NCI-H446 treated with DMSO at 0.1 percent for 48 hours (cell line): ENCODE measurements around the gene ATF3.

ENCODE experiments used
- DNase-seq: peaks from one replicate; lab custom pipeline; 2025; lab: John Stamatoyannopoulos, UW

ATF3 gene

DNA sequence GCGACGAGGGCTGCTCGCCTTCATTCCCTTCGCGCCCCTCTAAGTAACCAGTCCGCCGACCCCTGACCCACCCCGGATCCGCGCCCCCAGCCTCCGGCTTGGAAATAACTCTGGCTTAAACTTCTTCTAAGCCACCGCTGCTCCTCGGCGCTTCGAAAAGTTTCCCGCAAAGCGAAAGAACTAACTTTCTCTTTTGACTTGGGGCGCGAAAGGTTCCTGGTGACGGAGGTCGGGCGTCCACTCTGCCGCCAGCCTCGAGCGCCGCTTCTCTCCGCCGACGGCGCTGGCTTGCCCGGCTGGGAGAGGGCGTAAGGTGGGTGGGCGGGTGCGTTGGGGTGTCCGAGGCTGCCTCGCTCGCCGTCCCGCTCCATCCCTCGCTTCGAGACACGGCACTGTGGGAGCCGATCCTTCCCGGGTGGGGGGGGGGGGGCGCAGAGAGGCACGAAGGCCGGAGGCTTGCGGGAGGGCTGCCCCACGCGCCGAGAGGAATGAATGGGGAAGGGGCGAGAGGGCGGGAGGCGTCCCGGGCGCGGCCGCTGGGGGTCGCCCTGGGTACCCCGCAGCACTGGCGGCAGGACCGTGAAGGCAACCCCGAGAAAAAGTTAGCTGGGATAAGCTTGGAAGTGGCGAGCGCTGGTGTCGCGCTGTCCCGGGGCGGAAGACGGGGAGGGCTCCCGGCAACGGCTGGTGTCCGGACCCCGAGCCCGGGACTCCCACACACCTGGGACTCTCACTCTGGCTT, 569 bp downstream of the ATF3 start:
- no peak for DNase-seq

DNA sequence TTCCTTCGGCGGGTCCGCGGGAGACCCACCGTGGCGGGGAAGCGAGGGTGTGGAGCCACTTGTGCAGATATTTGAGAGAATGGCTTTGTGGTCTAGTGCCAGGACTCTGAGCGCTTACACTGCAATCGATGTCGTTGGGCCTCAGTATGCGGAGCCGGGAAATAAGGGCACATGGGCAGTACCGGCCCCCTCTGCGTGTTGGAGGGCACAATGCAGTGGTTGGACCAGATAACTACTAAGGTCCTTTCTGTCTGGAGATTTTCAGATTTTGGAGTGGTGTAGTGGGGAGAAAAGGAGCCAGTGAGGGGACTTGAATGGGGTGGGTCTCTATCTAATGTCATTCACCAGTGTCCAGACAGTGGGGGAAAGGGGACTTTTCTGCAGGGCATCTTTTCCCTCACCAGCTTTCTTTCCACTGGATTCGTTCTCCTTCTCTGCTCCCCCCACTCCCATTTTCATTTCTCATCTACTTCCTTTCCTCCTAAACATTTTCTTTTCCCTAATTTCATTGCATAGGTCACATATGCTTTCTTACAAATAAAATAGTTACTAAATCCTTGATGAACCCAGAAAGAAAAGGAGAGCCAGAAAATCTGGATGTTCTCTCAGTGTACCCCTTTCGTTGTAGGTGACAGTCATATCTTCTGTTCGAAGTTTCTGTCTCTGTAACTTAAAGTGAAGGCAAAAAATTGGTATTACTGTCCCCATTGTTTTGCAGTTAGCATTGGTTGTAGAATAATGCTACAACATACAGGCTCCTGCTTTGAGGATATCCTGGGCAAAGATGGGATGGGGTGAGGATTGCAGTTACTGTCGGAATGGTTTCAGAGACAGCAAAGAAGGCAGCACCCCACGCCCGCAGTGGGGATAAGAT, 1.4 kb downstream of the ATF3 start:
- DNase-seq, result no peak

DNA sequence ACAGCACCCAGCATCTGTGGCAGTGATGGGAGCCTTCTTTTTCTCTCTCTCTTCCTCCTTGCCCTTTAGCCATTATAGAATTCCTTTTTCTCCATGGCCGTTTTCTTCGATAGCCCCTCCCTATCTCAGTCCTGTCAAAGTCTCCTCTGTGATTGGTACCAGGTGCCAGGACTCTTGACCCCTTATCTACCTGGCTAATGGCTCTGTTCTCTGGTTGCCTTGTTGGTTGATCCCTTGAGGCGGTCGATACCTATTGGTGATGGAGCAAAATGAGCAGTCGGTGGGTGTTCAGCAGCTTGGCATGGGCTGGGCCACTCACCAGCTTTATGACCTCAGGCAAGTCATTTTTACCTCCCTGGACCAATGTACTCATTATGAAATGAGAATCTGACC, 2.0 kb downstream of the ATF3 start:
- DNase-seq, result no peak

DNA sequence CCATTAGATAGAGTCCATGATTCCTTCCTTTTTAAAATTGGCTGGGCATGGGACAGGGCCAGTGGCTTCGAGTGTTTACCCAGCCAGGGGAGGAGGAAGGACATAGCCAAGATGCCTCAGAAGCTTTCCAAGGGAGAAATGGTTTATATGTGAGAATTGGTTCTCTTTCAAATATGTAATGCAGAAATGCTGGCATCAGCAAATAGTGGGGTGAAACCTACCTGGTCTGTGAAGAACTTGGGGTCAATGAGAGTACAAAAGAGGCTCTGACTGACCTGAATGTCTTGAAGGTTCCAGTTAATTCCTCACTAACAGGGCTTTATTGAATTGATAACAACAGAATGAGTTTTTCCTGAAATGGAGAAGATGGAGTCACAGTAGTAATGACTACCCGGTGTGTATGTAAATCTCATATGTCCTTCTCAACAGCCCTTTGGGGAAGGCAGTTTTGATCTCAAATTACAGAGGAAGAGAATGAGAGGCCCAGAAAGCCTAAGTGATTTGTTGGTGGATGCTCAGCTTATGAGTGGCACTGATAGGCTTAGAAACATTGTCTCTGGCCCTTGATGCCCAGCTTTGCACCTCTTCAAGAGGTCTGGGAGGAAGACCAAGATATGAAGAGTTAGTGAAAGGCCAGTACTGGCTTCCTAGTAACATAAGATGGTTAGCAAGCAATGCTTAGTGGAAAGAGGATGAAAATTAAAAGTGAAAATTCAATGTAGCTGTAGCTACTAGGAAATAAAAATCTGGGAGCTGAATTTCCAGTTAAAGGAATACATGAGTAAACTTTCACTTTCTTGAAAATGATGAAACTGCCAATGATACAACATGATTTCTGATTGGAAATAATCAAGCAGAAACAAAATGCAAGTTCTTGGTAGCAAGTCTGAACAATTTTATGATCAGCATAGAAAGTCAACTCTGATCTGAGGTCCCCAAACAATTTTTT, 2.7 kb downstream of the ATF3 start:
- DNase-seq, result no peak

DNA sequence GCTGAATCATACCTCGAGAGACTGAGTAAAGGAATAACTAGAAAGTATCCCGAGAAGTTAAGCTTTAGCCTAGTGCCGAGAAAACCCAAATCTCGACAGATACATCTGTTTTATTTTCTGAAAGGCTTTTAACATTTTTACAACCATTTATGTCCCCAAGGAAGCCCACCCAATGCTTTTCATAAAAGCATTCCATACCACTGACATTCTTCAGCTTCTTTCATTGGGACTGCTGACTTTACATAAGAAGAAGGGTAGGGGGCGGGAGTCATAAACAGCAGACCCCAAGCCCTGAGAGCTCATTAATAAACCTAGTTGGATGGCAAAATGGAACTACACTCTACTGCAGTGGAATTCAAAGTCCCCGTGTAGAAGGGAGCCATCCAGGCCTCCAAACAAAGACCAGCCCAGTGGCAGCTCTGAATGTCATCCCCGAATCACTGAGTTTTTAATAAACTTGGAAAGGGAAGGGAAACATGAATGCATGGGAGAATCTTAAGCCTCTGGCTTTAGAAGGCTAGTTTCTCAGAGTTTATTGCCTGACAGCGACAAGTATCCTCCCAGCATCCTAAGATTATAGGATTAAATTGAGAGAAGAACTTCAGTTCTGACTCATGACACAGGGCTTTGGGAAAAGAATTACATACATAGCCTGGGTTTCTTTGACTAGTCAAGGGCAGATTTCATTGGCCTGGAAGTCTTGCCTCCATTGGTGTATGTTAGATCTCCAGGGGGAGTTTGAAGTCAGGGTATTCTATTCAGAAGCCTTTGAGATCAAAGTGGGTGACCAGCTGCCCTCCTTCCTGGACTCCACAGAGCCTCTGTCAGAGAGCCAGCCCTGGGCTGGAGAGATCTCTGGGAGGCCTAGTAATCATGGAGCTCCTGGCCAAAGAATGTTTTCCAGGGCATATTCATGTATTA, 3.7 kb downstream of the ATF3 start:
- no peak for DNase-seq

DNA sequence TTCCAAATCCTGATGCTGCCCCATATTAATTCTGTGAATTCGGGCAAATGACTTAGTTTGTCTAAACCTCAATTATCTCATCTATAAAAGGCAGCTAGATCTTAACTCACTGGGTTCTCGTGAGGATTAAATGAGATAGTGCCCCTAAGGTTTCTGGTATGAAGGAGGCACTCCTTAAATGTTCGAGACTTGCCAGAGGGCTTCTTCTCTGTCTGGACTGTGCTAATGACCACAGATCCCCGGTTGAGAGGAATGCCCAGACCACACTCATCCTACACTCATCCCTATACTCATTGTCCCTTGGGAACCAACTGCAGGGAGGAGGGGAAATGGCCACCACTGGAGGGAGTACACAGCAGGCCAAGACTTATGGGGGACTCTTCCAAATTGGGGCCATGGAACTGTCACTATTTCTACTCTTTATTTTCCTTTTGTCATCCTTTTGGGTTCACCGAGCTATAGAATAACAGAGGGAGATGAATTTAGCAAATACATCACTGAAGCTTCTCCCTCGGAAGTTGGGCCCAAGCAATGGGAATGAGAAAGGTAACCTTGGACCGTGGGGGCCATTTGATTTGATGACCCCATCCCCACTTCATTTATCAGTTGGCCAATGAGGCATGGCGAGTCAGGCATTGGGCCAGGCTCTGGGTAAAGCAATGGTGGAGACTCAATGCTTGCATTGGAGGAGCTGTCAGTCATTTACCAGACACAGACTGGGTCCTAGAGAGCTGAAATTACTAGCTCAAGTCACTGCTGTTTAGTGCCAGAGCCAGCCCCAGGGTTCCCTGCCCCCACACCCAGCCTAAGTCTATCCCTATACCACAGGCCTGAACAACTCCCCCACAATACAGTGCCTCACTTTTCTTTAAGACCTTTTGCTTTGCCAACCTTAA, 5.1 kb downstream of the ATF3 start:
- DNase-seq, result no peak

DNA sequence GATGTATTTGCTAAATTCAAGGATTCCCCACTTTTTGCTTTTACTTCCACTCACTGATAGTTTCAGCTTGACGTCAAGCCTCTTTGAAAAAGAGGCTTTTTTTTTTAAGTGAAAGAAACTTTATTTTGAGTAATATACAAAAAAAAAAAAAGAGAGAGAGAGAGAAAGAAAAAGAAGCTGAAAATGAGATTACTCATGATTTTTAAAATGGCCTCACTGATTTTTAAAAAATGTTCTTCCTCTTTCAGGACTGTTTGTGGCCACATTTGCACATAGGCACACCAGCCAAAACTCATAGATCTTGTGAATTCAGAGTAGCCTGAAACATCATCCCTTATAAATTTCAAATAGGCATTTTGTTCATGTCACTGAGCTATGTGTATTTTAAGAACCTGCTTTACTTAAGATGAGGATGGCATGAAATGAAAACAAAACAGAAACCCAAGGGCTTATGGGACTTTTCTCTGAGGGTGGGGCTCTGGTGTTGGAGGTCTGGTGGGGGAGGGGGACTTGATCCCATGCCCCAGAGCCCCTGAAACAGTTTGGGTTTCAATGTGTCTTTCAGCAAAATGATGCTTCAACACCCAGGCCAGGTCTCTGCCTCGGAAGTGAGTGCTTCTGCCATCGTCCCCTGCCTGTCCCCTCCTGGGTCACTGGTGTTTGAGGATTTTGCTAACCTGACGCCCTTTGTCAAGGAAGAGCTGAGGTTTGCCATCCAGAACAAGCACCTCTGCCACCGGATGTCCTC, 6.1 kb downstream of the ATF3 start:
- DNase-seq, result no peak

DNA sequence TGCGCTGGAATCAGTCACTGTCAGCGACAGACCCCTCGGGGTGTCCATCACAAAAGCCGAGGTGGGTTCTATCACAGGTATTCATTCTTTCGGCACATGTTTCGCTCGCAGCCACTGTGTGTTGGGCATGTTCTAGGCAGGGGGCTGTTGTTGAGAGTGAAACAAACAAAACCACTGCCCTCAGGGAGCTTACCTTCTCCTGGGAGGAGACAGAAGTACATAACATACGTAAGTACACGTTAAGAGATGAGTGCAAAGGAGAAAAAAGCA, 6.6 kb downstream of the ATF3 start:
- DNase-seq, result no peak

DNA sequence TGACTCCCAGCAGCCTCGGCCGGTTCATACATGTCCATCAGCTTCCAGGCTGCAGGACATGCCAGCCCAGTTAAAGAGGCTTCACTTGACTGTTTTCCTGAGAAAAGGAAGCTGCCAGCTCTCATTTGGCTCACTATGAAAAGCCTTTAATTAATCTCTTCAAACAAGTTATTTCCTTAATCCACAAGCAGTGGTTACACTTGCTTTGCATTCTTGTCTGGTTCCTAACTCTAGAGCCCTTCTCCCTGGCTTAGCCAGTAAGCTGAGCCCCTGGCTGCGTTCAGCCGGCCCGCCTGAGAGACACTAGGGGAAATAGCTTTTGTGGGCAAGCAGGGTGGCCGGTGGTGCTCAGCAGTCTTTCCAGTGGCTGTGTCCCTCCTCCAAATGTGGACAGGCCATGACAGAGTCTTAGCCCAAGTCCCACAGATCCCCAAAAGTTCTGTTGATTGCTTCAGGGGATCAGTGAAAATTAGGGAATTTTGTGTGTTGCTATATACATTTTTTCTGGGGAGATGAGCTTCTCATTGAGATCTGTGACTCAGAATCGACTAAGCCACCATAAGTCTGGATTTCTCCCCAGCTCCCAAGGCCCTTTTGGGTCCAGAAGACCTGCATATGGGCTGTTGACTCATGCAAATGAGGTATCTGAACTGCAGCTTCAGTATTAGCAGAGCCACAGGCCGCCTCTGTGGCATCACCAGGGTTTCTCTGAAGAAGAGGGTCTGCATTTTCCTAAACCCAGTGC, 10.1 kb downstream of the ATF3 start:
- DNase-seq, result no peak

DNA sequence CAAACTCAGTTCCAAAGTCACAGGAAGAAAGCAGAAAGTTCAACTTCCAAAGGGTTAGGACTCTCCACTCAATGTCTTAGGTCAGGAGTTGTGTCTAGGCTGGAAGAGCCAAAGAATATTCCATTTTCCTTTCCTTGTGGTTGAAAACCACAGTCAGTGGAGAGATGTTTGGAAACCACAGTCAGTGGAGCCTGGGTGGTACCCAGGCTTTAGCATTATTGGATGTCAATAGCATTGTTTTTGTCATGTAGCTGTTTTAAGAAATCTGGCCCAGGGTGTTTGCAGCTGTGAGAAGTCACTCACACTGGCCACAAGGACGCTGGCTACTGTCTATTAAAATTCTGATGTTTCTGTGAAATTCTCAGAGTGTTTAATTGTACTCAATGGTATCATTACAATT, 11.7 kb downstream of the ATF3 start:
- DNase-seq, result no peak

DNA sequence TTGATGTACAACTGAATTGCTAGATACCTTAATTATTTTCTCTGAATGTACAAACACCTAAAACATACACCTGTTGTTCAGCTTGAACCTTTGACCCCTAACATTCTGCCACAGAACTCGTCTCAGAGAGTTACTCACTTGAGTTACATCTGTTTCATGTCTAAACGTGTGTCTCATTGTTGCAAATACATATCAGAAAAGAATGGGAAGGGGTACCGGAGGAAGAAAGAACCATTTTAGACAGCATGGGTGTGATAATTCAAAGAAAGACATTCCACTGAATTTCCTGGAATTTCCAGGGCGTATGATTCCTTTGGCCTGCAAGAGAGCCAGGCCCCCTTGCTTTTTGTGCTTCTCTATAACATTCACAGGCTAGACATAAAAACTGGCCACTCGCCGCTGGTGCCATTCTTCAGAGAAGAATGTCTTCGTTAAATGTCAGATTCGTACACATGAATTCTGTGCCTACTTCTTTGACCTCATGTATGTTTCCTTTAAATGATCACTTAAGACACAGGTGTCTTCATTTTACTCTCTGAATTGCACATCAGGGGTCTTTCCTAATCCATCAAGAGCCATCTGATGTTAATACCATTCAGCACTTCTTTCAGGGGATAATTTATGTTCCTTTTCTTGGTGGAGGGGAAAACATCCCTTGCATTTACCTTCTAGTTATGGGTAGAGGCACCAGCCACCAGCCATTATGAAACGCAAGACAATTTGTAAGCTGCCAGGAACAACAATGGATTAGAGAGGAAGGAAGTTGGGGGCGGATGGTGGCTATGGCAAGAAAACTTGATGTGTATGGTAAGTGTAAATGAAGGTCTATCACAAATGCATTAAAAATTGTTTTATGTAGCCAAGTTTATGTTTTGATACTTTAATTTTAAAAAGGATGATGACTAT, 12.7 kb downstream of the ATF3 start:
- DNase-seq, result no peak

DNA sequence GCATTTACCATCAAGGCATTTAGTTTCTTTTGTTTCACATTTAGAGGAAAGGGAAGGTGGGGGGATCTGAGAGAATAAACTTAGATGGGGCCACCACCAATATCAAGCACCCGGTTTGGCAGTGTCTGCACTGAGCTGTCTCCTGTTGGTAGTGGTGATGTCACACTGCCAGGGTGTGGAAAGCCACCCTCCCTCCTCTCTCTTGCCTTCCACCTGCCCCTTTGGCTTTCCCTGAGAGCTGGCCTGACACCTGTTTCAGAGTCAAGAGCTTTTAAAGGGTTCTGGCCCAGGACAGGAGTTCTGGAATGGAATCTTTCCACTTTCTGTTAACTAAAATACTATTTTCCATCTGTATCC, 13.4 kb downstream of the ATF3 start:
- no peak for DNase-seq

DNA sequence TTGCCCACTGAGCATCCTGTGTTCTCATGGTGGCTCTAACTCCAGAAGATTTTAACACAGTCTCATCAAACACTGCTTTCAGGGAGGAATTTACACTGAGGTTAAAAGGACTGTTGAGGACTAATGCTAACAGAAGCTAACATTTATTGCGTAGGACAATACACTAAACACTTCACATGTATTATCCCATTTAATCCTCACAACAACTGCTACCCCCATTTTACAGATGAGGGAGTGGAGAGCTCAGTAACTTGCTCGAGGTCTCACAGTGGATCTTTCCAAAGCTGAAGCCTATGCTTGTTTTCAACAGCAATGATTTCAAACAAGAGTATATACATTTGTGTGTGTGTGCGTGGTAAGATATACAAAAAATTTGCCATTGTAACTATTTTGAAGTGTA, 13.9 kb downstream of the ATF3 start:
- DNase-seq, result no peak

DNA sequence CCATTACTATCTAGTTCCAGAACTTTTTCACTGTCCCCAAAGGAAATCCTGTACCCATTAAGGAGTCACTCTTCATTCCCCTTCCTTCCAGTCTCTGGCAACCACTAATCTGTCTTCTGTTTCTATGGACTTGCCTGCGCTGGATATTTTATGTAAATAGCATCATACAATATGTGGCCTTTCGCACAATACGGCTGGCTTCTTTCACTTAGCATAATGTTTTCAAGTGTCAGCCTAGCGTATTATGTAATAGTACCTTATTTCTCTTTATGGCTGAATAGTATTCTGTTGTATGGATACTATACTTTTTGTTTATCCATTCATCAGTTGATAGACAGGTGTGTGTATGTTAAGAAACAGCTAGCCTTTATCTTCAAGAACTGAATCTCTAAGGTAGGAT, 14.3 kb downstream of the ATF3 start:
- DNase-seq, result no peak

DNA sequence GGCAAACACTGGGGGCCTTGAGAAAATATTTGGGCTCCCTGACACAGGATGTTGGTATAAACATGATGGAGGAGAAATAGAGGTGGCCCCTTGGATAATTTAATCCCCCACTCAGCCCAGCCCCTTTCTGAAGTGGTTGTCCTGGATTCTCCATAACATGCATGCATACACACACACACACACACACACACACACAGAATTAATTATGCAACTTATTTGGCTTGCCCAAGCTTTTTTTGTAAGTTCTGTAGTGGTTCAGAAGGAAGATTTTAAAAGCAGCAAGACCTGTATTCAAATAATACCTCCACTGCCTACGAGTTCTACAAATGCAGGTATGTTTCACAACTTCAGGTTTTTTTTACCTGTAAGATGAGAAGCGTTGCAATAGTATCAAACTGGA, 15.0 kb downstream of the ATF3 start:
- DNase-seq, result no peak

DNA sequence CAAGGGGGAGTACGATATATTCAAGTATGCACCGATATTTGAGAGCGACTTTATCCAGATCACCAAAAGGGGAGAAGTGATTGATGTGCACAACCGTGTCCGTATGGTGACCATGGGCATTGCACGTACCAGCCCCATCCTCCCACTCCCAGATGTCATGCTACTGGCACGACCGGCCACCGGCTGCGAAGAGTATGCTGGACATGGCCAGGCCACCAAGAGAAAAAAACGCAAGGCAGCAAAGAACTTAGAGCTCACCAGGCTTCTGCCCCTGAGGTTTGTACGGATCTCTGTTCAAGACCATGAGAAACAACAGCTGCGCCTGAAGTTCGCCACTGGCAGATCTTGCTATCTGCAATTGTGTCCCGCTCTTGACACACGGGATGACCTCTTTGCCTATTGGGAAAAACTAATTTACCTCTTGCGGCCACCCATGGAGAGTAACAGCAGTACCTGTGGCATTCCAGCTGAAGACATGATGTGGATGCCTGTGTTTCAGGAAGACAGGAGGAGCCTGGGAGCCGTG, 16.5 kb downstream of the ATF3 start:
- DNase-seq, result no peak

DNA sequence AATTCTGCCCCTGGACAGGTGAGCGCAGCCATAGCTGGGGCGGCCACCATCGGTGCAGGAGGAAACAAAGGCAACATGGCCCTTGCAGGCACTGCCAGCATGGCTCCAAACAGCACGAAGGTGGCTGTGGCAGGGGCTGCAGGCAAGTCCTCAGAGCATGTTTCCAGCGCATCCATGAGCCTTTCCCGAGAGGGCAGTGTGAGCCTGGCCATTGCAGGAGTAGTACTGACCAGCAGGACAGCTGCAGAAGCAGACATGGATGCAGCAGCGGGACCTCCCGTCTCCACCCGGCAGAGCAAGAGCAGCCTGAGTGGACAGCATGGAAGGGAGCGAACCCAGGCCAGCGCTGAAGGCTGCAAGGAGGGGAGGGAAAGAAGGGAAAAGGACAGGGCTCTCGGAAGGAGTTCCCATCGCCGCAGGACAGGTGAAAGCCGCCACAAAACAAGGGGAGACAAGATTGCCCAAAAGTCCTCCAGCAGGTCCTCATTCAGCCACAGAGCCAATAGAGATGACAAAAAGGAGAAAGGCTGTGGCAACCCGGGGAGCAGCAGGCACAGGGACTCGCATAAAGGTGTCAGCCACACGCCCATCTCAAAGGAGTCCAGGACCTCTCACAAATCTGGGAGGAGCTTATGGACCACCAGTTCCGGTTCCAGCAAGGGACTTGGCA, 17.4 kb downstream of the ATF3 start:
- no peak for DNase-seq
